ENCODE results near the gene TCF3.

Gene TCF3

DNA sequence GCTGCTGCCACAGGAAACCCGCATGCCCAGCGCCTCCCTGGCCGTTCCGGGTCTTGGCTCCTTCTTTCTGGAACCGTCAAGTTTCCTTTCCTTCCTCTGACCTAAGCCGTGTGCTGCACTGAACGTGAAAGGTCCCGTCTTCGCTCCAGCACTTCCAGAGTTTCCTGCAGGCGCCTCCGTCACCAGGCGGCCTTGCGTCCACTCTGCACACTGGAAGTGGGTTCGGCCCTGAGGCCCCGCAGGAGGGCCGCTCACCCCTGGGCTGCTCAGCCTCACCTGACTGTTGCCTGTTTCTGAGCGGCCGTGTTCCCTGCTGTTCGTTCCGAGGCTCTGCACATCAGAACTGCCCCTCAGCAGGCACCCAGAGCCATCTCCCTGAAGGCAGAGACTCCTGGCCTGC lies 72.0 kb downstream of the TCF3 start:
- no peak for DNase-seq

DNA sequence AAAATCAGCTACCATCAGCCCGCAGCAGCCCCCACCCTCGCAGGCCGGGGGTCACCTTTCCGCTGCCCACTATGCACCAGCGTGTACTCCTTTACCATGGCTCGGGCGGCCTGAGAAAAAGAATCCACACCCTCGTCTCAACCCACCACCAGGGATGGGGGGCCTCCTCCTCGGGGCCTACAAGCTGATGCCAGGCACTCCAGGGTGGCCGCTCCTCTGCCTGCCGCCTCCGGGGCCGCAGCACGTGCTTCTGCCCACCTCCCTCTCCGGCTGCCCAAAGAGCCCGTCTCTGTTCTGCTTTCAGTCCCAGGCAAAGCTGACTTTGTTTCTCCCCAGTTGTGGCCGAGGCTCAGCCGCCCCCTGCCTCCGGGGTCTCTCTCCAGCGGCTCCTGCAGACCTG lies 73.2 kb downstream of the TCF3 start:
- no peak for DNase-seq

DNA sequence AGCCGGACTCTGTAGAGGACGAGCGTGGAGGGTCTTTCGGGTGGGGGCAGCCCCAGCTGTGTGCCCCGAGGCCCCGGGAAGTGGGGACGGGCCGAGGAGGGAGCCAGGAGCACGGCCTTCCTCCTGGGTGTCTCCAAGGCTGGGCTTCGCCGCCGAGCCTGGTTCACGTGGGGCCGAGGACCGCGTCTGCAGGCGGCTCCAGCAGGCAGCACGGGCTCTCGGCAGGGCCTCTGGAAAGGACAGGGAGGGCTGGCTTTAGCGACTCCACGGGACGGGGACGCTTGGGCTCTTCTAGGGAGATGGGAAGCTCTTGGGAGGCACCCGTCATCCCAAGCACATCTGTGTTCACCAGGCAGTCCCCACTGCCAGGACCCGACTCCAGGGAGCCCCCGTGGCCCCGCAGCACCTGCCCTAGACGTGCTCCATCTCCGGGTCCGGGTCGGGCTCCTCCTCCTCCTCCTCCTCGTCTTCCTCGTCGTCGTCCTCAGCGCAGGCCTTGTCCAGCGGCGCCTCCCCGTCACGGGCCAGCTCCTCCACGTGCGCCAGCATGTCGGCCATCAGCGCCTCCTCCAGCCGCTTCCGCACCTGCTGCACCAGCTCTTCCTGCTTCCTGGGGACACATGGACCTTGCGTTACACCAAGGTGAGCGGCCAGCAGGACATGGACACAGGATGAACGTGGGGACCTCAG lies 74.3 kb downstream of the TCF3 start:
- DNase-seq, result no peak

DNA sequence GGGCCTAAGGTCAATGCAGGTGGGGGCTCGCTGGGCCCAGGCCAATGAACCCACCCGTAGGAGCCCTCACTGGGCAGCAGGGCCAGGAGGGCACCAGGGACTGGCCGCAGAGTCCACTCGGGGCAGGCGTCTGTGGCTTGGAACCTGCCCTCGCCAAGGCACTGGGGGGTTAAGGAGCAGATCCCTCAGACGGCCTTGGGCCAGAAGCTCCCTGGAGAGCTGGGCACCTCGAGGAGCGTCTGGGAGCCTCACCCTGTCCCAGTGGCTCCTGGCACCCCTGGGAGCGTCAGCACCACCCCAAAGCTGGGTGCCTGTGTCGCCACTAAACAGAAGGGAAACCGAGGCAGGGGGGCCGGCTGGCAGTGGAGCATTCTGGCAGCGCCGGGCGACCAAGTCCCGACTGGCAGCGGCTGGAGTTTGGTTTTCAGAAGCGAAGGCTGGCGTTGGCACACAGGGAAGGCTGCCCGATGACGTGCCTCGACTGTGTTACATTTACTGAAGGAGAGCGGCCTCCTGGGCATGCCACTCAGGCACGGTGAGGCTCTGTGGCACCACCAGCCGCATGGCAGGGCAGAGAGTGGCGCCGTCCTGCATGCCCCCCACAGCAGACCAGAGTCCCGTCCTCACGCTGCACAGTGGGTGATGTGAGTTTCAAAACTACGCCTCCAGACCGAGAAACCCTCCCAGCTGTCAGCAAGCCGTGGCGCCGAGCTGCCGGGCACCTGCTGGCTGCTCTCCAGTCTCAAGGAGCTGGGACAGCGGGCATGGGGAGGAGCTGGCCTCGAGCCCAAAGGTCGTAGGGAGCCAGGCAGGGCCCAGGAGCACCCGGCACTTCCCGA lies 75.1 kb downstream of the TCF3 start:
- DNase-seq, result no peak

DNA sequence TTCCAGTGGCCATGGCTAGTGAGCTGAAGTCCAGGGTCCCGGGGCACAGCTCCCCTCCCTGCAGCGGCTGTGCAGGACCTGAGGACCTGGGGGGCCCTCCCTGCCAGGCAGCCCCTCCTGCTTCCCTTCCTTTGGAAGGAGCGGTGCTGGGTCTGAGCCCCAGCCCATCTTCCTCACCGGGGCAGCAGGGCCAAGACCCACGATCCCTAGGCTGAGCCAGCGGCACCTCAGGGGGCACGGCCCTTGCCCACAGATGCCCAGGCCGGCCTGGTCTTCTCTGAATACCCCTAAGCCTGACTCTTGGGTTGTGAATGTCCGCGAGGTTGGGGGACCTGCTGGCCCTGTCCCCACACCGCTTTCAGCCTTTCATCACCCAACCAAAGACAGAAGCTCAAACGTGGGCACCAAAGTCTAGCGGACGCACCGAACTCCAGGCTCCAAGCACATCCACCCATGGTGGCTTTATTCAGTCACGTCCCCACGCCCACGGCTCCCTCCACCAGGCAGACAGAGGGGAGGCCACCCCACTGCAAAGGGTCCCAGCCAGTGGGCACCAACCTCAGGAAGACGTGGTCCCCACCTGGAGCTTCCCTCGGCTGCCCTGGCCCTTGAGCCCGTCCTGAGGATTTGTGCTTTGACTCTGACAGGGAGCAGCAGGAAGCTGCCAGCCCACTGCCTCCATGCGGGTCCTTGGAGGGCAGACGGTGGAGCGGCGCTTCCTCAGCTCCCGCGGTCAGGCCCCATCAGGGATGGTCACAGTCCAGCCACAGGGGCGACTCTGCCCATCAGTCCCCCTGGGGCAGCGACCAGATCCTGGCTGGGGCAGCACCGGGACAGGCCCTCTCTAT lies 75.9 kb downstream of the TCF3 start:
- no peak for DNase-seq

DNA sequence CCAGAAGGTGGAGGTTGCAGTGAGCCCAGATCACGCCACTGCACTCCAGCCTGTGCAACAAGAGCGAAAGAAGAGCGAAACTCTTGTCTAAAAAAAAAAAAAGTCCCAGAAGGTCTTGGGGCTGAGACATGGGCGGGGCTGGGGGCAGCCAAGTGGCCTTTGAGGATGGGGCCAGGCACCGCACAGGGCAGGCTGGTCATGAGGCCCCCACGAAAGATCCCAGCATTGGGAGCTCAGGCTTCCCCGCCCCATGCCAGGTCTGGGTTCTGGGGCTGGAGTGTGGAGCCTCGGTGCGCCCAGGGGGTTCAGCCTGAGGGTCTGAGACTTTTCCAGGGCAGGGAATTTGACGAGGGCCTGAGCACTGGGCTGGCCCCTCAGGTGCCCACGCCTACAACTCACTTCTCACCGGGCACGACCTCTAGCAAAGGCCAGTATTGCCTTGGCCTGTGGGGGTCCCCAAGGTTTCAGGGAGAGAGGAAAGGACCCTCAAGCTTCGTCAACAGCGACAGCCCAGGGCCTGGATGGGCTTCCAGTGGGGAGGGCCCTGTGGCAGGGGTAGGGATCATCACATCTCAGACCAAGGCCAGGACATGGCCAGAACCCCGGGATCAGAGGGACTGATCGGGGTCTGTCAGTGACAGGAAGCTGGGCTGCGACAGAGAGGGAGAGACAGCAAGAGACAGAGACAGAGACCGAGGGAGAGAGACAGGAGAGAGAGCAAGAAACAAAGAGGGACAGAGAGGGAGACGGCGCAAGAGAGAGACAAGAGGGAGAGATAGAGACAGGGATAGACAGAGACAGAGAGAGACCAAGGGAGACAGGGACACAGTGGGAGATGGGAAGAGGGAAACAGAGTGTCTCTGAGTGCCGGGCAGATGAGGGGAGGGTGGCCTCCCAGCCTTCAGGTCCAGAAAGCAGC lies 76.8 kb downstream of the TCF3 start:
- no peak for DNase-seq

DNA sequence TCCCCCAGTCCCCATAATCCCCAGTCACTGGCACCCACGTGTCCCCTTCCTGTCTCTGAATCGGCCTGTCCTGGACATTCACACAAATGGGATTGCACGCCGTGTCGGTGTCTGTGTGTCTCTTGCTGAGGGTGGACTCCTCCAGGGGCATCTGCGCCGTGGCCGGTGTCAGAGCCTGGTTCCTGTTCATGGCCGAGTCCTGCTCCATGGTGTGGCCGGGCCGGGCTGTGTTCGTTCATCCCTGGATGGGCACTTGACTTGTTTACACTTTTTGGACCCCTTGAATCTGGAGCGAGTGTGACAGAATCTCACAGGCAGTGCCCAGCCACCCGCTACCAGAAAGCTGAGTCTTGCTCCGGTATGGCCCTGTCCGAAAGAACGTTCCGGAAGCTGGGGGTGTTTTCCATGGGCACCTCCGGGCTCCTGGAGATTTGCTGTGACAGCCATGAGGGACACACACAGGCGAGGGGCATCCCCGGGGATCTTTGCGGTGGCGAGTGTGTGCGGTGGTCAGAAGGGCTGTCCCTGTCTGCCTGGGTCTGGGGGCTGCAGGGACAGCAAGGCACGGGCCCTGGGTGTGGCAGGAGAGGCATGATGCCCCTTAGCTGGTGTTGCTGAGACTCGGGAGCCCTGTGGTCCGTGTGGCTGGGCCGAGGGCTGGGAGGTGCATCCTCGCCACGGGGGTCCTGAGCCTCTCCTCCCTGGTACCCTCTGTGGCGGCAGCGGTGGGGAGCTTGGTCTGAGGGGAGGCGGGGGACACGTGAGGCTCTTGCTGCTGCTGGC lies 77.9 kb downstream of the TCF3 start:
- no peak for DNase-seq

DNA sequence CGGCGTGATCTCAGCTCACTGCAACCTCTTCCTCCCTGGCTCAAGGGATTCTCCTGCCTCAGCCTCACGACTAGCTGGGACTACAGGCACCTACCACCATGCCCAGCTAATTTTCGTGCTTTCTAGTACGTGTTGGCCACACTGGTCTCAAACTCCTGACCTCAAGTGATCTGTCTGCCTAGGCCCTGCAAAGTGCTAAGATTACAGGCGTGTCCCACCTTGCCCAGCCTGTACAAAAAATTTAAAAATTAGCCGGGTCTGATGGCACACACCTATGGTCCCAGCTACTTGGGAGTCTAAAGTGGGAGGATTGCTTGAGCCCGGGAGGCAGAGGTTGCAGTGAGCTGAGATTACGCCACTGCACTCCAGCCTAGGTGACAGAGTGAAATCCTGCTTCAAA lies 79.6 kb downstream of the TCF3 start:
- no peak for DNase-seq

DNA sequence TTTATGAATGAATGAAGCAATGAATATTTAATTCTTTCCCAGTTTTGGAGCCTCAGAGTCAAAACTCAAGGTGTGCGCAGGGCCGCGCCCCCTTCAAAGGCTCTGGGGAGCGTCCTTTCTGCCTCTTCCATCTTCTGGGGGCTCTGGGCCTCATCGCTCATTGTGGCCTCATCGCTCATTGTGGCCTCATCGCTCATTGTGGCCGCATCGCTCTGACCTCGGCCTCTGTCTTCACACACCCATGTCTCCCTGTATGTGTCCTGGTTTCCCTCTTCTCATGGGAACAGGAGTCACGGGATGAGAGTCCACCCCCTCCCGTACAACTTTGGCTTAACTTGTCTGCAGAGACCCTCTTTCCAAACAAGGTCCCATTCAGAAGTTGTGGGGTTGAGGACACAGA lies 81.1 kb downstream of the TCF3 start:
- no peak for DNase-seq

DNA sequence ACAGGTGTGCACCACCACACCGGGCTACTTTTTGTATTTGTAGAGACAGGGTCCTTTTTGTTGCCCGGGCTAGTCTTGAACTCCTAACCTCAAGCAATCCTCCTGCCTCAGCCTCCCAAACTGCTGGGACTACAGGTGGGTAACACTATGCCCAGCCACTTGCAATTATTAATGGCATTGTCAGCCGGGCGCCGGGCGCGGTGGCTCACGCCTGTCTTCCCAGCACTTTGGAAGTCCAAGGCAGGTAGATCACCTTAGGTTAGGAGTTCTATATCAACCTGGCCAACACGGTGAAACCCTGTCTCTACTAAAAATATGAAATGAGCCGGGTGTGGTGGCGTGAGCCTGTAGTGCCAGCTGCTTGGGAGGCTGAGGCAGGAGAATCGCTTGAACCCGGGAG lies 81.6 kb downstream of the TCF3 start:
- DNase-seq, result no peak

DNA sequence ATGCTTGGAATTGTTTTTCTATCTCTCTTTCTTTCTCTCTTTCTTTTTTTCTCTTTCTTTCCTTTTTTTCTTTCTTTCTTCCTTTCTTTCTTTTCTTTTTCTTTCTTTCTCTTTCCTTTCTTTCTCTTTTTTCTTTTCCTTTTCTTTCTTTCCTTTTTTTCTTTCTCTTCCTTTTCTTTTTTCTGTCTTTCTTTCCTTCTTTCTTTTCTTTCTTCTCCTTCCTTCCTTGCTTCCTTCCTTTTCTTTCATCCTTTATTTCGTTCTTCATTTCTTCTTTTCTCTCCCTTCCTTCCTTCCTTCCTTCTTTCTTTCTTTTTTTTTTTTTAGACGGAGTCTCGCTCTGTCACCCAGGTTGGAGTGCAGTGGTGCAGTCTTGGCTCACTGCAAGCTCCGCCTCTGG lies 82.4 kb downstream of the TCF3 start:
- no peak for DNase-seq

DNA sequence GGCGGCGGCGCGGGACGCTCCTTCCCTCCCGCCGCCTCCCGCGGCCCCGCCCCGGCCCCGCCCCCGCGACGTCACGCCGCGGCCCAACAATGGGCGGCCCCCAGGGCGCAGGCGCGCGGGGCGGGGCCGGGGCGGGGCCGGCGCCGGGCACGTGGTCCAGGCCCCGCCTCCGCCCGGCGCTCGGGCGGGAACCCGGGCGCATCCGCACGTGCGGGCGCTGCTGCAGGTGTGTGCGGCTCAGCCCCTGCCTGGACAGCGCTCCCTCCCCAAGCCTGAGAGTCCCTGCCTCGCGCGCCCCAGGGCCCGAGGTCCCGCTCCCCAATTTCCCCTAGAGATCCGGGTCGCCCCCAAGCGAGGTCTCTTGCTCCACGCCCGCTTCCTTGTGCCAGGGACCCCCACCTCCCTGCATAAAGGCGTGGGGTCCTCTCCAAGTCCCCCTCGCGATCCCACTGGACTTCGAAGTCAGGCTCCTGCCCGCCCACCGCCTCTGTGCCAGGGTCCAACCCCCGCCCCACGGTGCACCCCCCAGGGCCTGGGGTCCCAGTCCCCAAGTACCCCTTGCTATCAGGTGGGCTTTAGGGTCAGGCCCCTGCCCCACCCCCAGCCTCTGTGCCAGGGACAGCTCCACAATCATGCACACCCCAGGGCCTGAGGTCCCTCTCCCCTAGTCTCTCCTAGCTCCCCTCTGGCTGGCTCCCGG lies 83.9 kb downstream of the TCF3 start, which contains the start of gene MEX3D:
MEX3D (minus strand) TSS at position 6 of the 700 bp plus-strand sequence. CDS start 267 bp downstream, outside the sequence.
- DNase-seq, result peak; percentile 81

DNA sequence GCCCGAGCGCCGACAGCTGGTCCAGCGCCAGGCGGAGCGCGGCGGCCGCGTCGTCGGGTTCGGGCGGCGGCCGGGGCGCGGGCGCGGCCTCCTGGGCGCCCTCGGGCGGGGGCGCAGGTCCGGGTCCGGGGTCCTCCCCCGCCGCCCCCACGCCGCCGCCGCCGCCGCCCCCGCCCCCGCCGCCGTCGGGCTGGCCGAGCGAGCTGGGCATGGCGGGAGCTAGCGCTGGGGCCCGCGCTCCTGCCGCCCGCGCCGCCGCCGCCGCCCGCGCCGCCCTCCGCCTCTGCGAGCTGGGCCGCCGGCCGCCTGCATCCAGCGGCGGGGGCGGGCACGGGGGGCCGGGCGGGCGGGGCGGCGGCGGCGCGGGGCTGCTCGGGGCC lies 84.6 kb downstream of the TCF3 start:
- no peak for DNase-seq

DNA sequence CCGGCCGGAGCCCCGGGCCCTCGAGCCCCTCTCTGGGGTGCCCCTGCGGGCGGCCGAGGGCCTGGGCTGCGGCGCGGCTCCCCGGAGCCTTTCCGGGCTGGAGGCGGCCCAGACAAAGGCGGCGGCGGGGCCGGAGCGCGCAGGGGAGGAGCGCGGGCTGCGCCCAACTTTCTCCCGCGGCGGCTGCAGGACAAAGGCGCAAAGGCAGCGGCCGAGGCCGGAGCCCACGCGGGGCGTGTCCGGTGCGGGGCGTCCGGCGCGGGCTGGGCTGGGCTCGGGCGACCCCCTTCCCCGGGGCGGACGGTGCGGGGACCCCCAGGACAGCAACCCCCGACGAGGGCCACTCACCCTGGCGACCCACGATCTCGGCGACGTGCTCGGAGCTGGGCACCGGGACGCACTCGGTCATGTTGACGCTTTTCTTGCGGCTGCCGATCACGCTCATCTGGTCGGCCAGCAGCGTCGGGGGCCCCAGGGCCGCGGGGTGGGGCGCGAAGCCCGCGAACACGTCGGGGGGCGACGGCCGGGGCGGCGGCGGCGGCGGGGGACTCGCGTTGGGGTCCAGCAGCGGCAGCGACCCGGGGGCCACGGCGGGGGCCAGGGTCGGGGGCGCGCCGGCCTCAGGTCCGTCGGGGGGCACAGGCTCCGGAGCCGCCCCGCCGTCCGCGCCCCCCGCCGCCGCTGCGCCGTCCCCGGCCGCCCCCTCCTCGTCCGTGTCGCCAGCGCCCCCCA lies 85.1 kb downstream of the TCF3 start:
- DNase-seq, result no peak

DNA sequence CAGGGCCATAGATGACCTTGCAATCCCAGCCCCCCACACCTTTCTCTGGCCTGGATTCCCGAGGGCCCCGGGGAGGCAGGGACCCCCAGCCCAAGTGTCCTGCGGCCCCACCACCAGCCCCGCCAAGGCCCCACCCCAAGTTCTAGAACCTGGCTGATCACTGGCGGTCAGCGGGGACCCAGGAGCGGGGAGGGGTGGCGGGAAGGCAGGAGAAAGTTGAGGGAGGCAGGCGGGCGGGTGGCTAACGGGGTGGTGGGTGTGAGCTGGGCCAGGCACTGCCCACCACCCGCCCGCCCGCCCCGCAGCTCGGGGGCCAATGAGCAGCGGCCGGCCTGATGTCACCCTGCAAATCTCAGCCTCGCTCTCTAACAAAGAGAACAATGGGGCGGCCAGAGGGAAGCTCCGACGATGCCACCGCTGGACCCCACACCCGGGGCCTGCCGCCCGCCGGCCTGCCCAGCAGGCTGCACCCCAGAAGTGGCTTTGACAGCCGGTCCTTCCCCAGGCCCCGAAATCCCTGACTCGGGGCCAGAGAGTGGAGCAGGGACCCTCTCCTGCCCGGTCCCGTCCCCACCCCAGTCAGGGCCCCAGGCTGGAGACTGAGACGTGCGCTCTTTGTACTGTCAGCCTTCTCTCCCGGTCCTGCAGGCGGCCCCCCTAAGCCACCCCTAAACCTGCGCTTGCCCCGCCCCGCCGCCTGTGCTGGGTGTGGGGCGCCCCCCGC lies 85.9 kb downstream of the TCF3 start:
- DNase-seq, result peak; percentile 86

DNA sequence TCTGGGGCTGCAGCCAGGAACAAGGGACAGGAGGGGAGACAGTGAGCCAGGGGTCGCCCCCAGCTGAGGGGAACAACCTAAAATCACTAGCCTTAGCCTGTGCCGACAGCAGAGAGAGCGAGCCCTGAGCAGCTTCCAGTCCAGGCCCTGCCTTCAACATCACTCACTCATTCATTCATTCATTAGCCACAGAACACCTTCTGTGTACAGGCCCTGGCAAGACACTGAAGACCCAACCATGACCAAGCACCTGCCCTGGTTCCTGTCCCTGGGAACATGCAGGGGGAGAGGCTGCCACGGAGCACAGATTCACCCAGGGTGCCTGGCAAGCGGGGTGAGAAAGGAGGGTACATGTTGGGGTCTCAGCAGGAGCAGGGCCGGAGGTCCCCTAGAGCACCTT lies 89.2 kb downstream of the TCF3 start:
- no peak for DNase-seq

DNA sequence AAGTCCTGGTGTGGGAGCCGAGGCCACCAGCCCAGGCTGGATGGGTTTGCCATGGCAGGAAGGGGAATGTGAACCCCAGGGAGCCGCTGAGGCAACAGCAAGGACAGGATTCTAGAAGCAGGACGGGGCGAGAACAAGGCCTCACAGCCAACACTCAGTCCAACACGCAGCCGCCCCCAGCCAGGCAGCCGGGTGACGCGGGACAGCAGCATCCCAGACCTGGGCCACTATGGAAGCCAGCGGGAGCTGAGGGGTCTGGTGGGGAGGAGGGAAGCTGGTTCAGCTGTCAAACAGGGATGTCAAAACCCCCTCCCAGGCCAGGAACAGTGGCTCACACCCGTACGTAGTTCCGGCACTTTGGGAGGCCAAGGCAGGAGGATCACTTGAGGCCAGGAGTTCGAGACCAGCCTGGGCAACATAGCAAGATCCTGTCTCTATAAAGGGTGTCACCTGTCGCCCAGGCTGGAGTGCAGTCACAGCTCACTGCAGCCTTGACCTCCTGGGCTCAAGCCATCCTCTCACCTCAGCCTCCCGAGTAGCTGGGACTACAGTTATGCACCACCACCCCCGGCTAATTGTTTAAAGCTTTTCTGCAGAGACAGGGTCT lies 91.1 kb downstream of the TCF3 start:
- no peak for DNase-seq

DNA sequence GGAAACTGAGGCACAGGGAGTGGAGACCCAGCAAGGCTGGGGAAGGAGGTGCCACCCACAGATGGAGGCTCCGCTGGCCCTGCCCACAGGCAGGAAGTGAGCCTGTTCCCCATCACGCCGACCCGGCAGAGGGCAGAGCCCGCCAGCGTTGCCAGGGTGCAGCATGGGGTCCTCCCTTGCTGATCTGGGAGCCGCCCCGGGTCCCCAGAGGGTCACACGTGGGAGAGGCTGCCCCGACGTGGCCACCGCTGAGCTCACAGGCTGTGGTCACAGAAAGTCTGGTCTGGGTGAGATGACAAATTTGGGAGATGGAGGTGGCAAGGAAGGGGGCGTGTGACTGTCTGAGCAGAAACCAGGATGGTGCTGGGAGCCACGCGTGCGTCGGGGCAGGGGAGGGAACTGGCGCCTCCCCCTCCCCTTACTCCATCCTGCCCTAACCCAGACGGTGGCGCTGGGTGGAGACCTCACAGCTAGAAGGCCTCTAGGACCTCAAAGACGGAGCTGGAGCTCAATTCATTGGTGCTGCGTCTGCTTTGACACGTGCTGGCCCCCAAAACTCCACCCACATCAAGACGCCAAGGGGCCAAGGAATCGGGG lies 92.0 kb downstream of the TCF3 start:
- DNase-seq, result no peak

Measured in fibroblast of skin of abdomen (primary cell).